Stimulated activated CD4-positive, alpha-beta T cell treated with anti-CD3 and anti-CD28 coated beads, TNF-alpha, amount 100 ng/mL, for 1 hour (primary cell): ENCODE data around the gene CASP10.
"Not testable (repeated sequence)": the region's sequence is repeated elsewhere in the genome, so short reads cannot be mapped to it uniquely, and the experiment has no call there.

Experiments
- DNase-seq, 3 donors: peaks; one replicate each; pipeline ENCODE4 v3.0.0-alpha.2; 2020; ENCODE audit warnings: low read depth in 3 of 3, low spot score in 1 of 3

The CASP10 gene

GRCh38 chr2:201232467-201232815, 49.5 kb downstream of the CASP10 start:
- DNase-seq = no peak

GRCh38 chr2:201233192-201233811, 50.4 kb downstream of the CASP10 start:
- peak; percentile 65 to 67 (median 65) for DNase-seq

- DNase-seq = no peak
Measured at GRCh38 chr2:201233812-201234662, 51.1 kb downstream of the CASP10 start.

- no peak for DNase-seq
Measured at GRCh38 chr2:201234663-201235135, 51.8 kb downstream of the CASP10 start.

GRCh38 chr2:201235860-201236811, 53.2 kb downstream of the CASP10 start:
- peak in 2 of 3 donors; percentile 24 to 30 for DNase-seq

GRCh38 chr2:201237486-201238123, 54.7 kb downstream of the CASP10 start:
- no peak for DNase-seq

- DNase-seq = not testable (repeated sequence)
Measured at GRCh38 chr2:201239167-201239935, 56.4 kb downstream of the CASP10 start.

GRCh38 chr2:201242571-201243277, 59.8 kb downstream of the CASP10 start:
- DNase-seq = no peak

- DNase-seq = no peak
Measured at GRCh38 chr2:201244829-201245228, 61.9 kb downstream of the CASP10 start.

- no peak for DNase-seq
Measured at GRCh38 chr2:201246280-201246679, 63.3 kb downstream of the CASP10 start.

GRCh38 chr2:201248288-201248844, 65.4 kb downstream of the CASP10 start:
- no peak for DNase-seq

- DNase-seq = no peak
Measured at GRCh38 chr2:201249889-201250288, 66.9 kb downstream of the CASP10 start.

- no peak for DNase-seq
Measured at GRCh38 chr2:201250741-201251140, 67.8 kb downstream of the CASP10 start.

GRCh38 chr2:201254081-201254730, 71.3 kb downstream of the CASP10 start:
- no peak for DNase-seq

- no peak for DNase-seq
Measured at GRCh38 chr2:201255408-201256033, 72.6 kb downstream of the CASP10 start.

- DNase-seq = no peak
Measured at GRCh38 chr2:201256082-201256481, 73.1 kb downstream of the CASP10 start.

GRCh38 chr2:201257381-201257955, 74.5 kb downstream of the CASP10 start:
- DNase-seq = no peak
